Right atrium auricular region (tissue), 2 donors: ENCODE data around the gene OVOL1. TPM values are rescaled to one million over a fixed set of nuclear protein-coding genes. Genes with fewer than 3 reads are reported as not detected.

Experiments used
- DNase-seq: peaks from one replicate; pipeline ENCODE4 v3.0.0-alpha.2; 2019; ENCODE audit warnings: low spot score
- H3K27ac ChIP-seq, 2 donors: fragments of 200-600 bp; sonication (generic); 1 replicate in 1 of 2; 2 replicates in 1 of 2; pipeline ENCODE4 v1.5.1; 2016 to 2019
- H3K27me3 ChIP-seq, 2 donors: fragments of 200-600 bp; sonication (generic); one replicate each; pipeline versions ENCODE4 v1.5.1 to v1.6.0; 2017 to 2019
- H3K36me3 ChIP-seq: fragments of 200-600 bp; sonication (generic); one replicate; pipeline ENCODE4 v1.5.1; 2016
- H3K4me1 ChIP-seq, 2 donors: fragments of 200-600 bp; sonication (generic); one replicate each; pipeline versions ENCODE4 v1.5.1 to v1.6.0; 2017 to 2019
- H3K4me3 ChIP-seq, 2 donors: fragments of 200-600 bp; sonication (generic); 1 replicate in 1 of 2; 2 replicates in 1 of 2; pipeline ENCODE4 v1.5.1; 2017 to 2019; ENCODE audit warnings: mild to moderate bottlenecking in 1 of 2, moderate library complexity in 1 of 2
- H3K9me3 ChIP-seq, 2 donors: fragments of 200-600 bp; sonication (generic); one replicate each; pipeline ENCODE4 v1.5.1; 2019
- CTCF ChIP-seq, 2 donors: fragments of 200-600 bp; sonication (generic); IDR thresholded peaks; one replicate each; pipeline ENCODE4 v1.5.1; 2019; ENCODE audit warnings: antibody characterized with exemption in 2 of 2
- total RNA-seq, 2 donors: library from RNA; depleted of rRNA; stranded (reverse); fragments of >200 nt; gene quantifications; one replicate each; pipeline ENCODE4 v1.1.0, GENCODE V29; 2016

Gene OVOL1
- total RNA-seq, 2 donors from 2014 or later, result not detected

GRCh38 chr11:65778901-65779668 is 7.8 kb upstream of the OVOL1 start:
- no peak for TF ChIP-seq CTCF (IDR thresholded peaks at IDR 0.05)
- Histone ChIP-seq H3K4me1 (peaks cover 0 to 20% of the 10 kb centered on the region in 2 donors), H3K27ac (no peak overlapping the region), H3K9me3 (no peaks in the 10 kb centered on the region), H3K27me3 (no peaks in the 10 kb centered on the region), H3K4me3 (peak overlapping the region; percentile 71 to 96), H3K36me3 (peaks cover 30% of the 10 kb centered on the region)
- DNase-seq, result no peak

- Histone ChIP-seq H3K27me3 (no peaks in the 10 kb centered on the region), H3K4me3 (peak overlapping the region; percentile 71 to 96), H3K4me1 (peaks cover 0 to 20% of the 10 kb centered on the region in 2 donors), H3K9me3 (no peaks in the 10 kb centered on the region), H3K36me3 (peaks cover 30% of the 10 kb centered on the region), H3K27ac (peak overlapping the region in 1 of 2 donors; percentile 81)
- TF ChIP-seq CTCF (IDR thresholded peaks at IDR 0.05), result no peak
- DNase-seq, result no peak
These were observed 7.3 kb upstream of the OVOL1 start for GRCh38 chr11:65779669-65779918.

- H3K9me3 ChIP-seq, result no peaks in the 10 kb centered on the region
- H3K4me1 ChIP-seq, result peaks cover 0 to 20% of the 10 kb centered on the region in 2 donors
- H3K36me3 ChIP-seq, result peaks cover 30% of the 10 kb centered on the region
- TF ChIP-seq CTCF (IDR thresholded peaks at IDR 0.05), result peak; percentile 90 to 96
- peak overlapping the region; percentile 77 to 81 for H3K27ac ChIP-seq
- peak overlapping the region; percentile 71 to 96 for H3K4me3 ChIP-seq
- peaks cover 0 to 2% of the 10 kb centered on the region in 2 donors for H3K27me3 ChIP-seq
- DNase-seq, result peak; percentile 78
These were observed 6.7 kb upstream of the OVOL1 start for GRCh38 chr11:65779919-65780769.

GRCh38 chr11:65780770-65781151 is 6.1 kb upstream of the OVOL1 start, which contains the start of gene AP5B1:
Gene AP5B1, minus strand, starts transcription at chr11:65780976. Its CDS starts 385 bp downstream, at chr11:65780591.
- H3K4me1 ChIP-seq, result peaks cover 0 to 20% of the 10 kb centered on the region in 2 donors
- peaks cover 0 to 8% of the 10 kb centered on the region in 2 donors for H3K27me3 ChIP-seq
- H3K36me3 ChIP-seq, result peaks cover 30% of the 10 kb centered on the region
- no peak for DNase-seq
- TF ChIP-seq CTCF (IDR thresholded peaks at IDR 0.05), result no peak
- H3K27ac ChIP-seq, result peak within 1 kb of the TSS; percentile 77 to 81
- H3K9me3 ChIP-seq, result no peaks in the 10 kb centered on the region
- peak within 1 kb of the TSS; percentile 71 to 96 for H3K4me3 ChIP-seq

- H3K4me1 ChIP-seq, result peaks cover 0 to 24% of the 10 kb centered on the region in 2 donors
These were observed 5.5 kb upstream of the OVOL1 start for GRCh38 chr11:65781152-65781961.

More at GRCh38 chr11:65781152-65781961, 5.5 kb upstream of the OVOL1 start:
- TF ChIP-seq CTCF (IDR thresholded peaks at IDR 0.05), result peak; percentile 24 to 40
- peaks cover 0 to 13% of the 10 kb centered on the region in 2 donors for H3K27me3 ChIP-seq
- H3K36me3 ChIP-seq, result peaks cover 30% of the 10 kb centered on the region
- DNase-seq, result no peak
- no peaks in the 10 kb centered on the region for H3K9me3 ChIP-seq
- peak overlapping the region; percentile 31 to 77 for H3K27ac ChIP-seq
- H3K4me3 ChIP-seq, result peak overlapping the region; percentile 71 to 96
